WTC11 (cell line): ENCODE data around the gene TUBB. TPM values are rescaled to one million over a fixed set of nuclear protein-coding genes. Genes with fewer than 3 reads are reported as not detected.

Experiments
- ATAC-seq: fragments of 200-7000 bp; cut with Tn5 transposase; 2 replicates; pipeline ENCODE4 v1.10.0; 2021; ENCODE audit warnings: mild to moderate bottlenecking, moderate library complexity
- CTCF ChIA-PET: fragments of 300-600 bp; sonication (Branson Sonifier 250); formaldehyde crosslinking; loops from one replicate; lab custom pipeline; 2021; ENCODE audit warnings: antibody characterized with exemption; lab: Charles Lee
- POLR2A ChIA-PET: fragments of 350-600 bp; sonication (Branson Sonifier 250); formaldehyde crosslinking; loops from one replicate; lab custom pipeline; 2021; ENCODE audit warnings: antibody characterized with exemption; lab: Charles Lee
- DNase-seq: peaks from one replicate; pipeline ENCODE4 v3.0.0; 2021; ENCODE audit warnings: low spot score
- H3K27ac Mint-ChIP-seq: 2 replicates; pipeline ENCODE4 v1.8.0; 2021; ENCODE audit warnings: mixed read lengths
- H3K27me3 Mint-ChIP-seq: 2 replicates; pipeline ENCODE4 v1.8.0; 2021; ENCODE audit warnings: low read depth, mild to moderate bottlenecking, moderate library complexity, mixed read lengths
- H3K36me3 Mint-ChIP-seq: 2 replicates; pipeline ENCODE4 v1.8.0; 2021; ENCODE audit warnings: mixed read lengths
- H3K4me1 Mint-ChIP-seq: 2 replicates; pipeline ENCODE4 v1.8.0; 2022; ENCODE audit warnings: mixed read lengths
- H3K4me3 Mint-ChIP-seq: 2 replicates; pipeline ENCODE4 v1.8.0; 2021; ENCODE audit warnings: mild to moderate bottlenecking, moderate library complexity, mixed read lengths
- H3K9me3 Mint-ChIP-seq: 2 replicates; pipeline ENCODE4 v1.8.0; 2021; ENCODE audit warnings: mixed read lengths
- ATF1 ChIP-seq: sonication (generic); formaldehyde crosslinking; IDR thresholded peaks from 2 replicates; pipeline ENCODE4 v1.8.1; 2023; ENCODE audit warnings: mild to moderate bottlenecking, moderate library complexity, missing genetic modification reagents
- CBFB ChIP-seq: sonication (generic); formaldehyde crosslinking; IDR thresholded peaks from 2 replicates; pipeline ENCODE4 v1.8.1; 2022; ENCODE audit warnings: mild to moderate bottlenecking, low read depth, missing genetic modification reagents
- CREB1 ChIP-seq: sonication (generic); formaldehyde crosslinking; IDR thresholded peaks from 2 replicates; pipeline ENCODE4 v1.8.0; 2023; ENCODE audit warnings: mild to moderate bottlenecking, missing genetic modification reagents
- CREM ChIP-seq: sonication (generic); formaldehyde crosslinking; IDR thresholded peaks from 2 replicates; pipeline ENCODE4 v1.8.1; 2022; ENCODE audit warnings: mild to moderate bottlenecking, missing genetic modification reagents, moderate library complexity
- ELF4 ChIP-seq: sonication (generic); formaldehyde crosslinking; IDR thresholded peaks from 2 replicates; pipeline ENCODE4 v1.8.1; 2022; ENCODE audit warnings: low read depth, mild to moderate bottlenecking, moderate library complexity, missing genetic modification reagents
- EMX1 ChIP-seq: fragments of 250-450 bp; sonication (Bioruptor Pico); IDR thresholded peaks from 2 replicates; pipeline ENCODE4 v1.8.0; 2021; ENCODE audit warnings: mild to moderate bottlenecking
- ETV6 ChIP-seq: sonication (generic); formaldehyde crosslinking; IDR thresholded peaks from 2 replicates; pipeline ENCODE4 v1.8.1; 2022; ENCODE audit warnings: mild to moderate bottlenecking, missing genetic modification reagents
- GABPB1 ChIP-seq: sonication (generic); formaldehyde crosslinking; IDR thresholded peaks from 2 replicates; pipeline ENCODE4 v1.8.1; 2023; ENCODE audit warnings: mild to moderate bottlenecking, missing genetic modification reagents
- HMGA2 ChIP-seq: fragments of 250-450 bp; sonication (Bioruptor Pico); IDR thresholded peaks from 2 replicates; pipeline ENCODE4 v1.4.0; 2021; ENCODE audit warnings: mild to moderate bottlenecking, moderate library complexity
- JUN ChIP-seq: sonication (generic); formaldehyde crosslinking; IDR thresholded peaks from 2 replicates; pipeline ENCODE4 v1.8.0; 2023; ENCODE audit warnings: mild to moderate bottlenecking, missing genetic modification reagents
- MXD4 ChIP-seq: fragments of 250-450 bp; sonication (Bioruptor Pico); IDR thresholded peaks from 2 replicates; pipeline ENCODE4 v1.8.0; 2021; ENCODE audit warnings: mild to moderate bottlenecking, moderate library complexity, borderline replicate concordance
- NFE2L1 ChIP-seq: sonication (generic); formaldehyde crosslinking; IDR thresholded peaks from 2 replicates; pipeline ENCODE4 v1.8.1; 2023; ENCODE audit warnings: missing genetic modification reagents
- NFYB ChIP-seq: sonication (generic); formaldehyde crosslinking; conservative IDR thresholded peaks from 2 replicates; pipeline ENCODE4 v1.8.0; 2022; ENCODE audit warnings: low read depth, missing genetic modification reagents
- NR3C1 ChIP-seq: sonication (generic); formaldehyde crosslinking; conservative IDR thresholded peaks from 2 replicates; pipeline ENCODE4 v1.8.1; 2023; ENCODE audit warnings: low read depth, mild to moderate bottlenecking, missing genetic modification reagents
- OVOL2 ChIP-seq: fragments of 250-450 bp; sonication (Bioruptor Pico); IDR thresholded peaks from 2 replicates; pipeline ENCODE4 v1.9.0; 2021; ENCODE audit warnings: mild to moderate bottlenecking, borderline replicate concordance
- SMAD4 ChIP-seq: sonication (generic); formaldehyde crosslinking; IDR thresholded peaks from 2 replicates; pipeline ENCODE4 v1.8.0; 2022; ENCODE audit warnings: mild to moderate bottlenecking, missing genetic modification reagents
- SP1 ChIP-seq: sonication (generic); formaldehyde crosslinking; conservative IDR thresholded peaks from 2 replicates; pipeline ENCODE4 v1.8.1; 2022; ENCODE audit warnings: missing genetic modification reagents
- STAT6 ChIP-seq: sonication (generic); formaldehyde crosslinking; conservative IDR thresholded peaks from 2 replicates; pipeline ENCODE4 v1.8.1; 2023; ENCODE audit warnings: mild to moderate bottlenecking, low read depth, missing genetic modification reagents, moderate library complexity
- TEAD4 ChIP-seq: sonication (generic); formaldehyde crosslinking; IDR thresholded peaks from 2 replicates; pipeline ENCODE4 v1.8.0; 2022; ENCODE audit warnings: mild to moderate bottlenecking, missing genetic modification reagents
- USF2 ChIP-seq: sonication (generic); formaldehyde crosslinking; IDR thresholded peaks from 2 replicates; pipeline ENCODE4 v1.8.1; 2023; ENCODE audit warnings: mild to moderate bottlenecking, missing genetic modification reagents, moderate library complexity
- ZNF138 ChIP-seq: sonication (generic); formaldehyde crosslinking; conservative IDR thresholded peaks from 2 replicates; pipeline ENCODE4 v1.8.1; 2022; ENCODE audit warnings: mild to moderate bottlenecking, moderate library complexity, missing genetic modification reagents
- ZNF232 ChIP-seq: sonication (generic); formaldehyde crosslinking; IDR thresholded peaks from 2 replicates; pipeline ENCODE4 v1.8.0; 2022; ENCODE audit warnings: mild to moderate bottlenecking, missing genetic modification reagents
- ZNF263 ChIP-seq: sonication (generic); formaldehyde crosslinking; IDR thresholded peaks from 2 replicates; pipeline ENCODE4 v1.8.1; 2022; ENCODE audit warnings: low read depth, mild to moderate bottlenecking, moderate library complexity, missing genetic modification reagents
- ZNF416 ChIP-seq: fragments of 250-450 bp; sonication (Bioruptor Pico); IDR thresholded peaks from 2 replicates; pipeline ENCODE4 v1.9.0; 2021; ENCODE audit warnings: mild to moderate bottlenecking, inconsistent platforms
- total RNA-seq: library from RNA; stranded (reverse); gene quantifications from 3 replicates; pipeline ENCODE4 v1.2.3, GENCODE V29; 2021
- TF ChIP-seq, protein P1 (sequence below): sonication (generic); formaldehyde crosslinking; IDR thresholded peaks from 2 replicates; pipeline ENCODE4 v1.8.1; 2022; ENCODE audit warnings: low read depth, mild to moderate bottlenecking, moderate library complexity, missing genetic modification reagents, borderline replicate concordance
- TF ChIP-seq, protein P2 (sequence below): sonication (generic); formaldehyde crosslinking; IDR thresholded peaks from 2 replicates; pipeline ENCODE4 v1.8.0; 2022; ENCODE audit warnings: mild to moderate bottlenecking, missing genetic modification reagents
- TF ChIP-seq, protein P3 (sequence below): fragments of 250-450 bp; sonication (Bioruptor Pico); IDR thresholded peaks from 2 replicates; pipeline ENCODE4 v1.9.0; 2021; ENCODE audit warnings: mild to moderate bottlenecking
- TF ChIP-seq, protein P4 (sequence below): sonication (generic); formaldehyde crosslinking; IDR thresholded peaks from 2 replicates; pipeline ENCODE4 v1.8.0; 2022; ENCODE audit warnings: mild to moderate bottlenecking, missing genetic modification reagents

The TUBB gene
- total RNA-seq, 1 experiment from 2014 or later = 1,503 TPM

- POLR2A ChIA-PET = interaction anchor here (1.6 kb wide), 1 partner anchor 36 kb away, joined by 7 read pairs; no protein-coding TSS in a partner anchor
Observed at GRCh38 chr6:30686009-30686907, 33.9 kb upstream of the TUBB start, which contains the start of gene PPP1R18. TSS of gene PPP1R18 (minus strand) at chr6:30686645. CDS start at chr6:30686018, 627 bp downstream.

GRCh38 chr6:30686908-30687658 lies 33.1 kb upstream of the TUBB start:
- POLR2A ChIA-PET = interaction anchor here (0.5 to 2.6 kb wide), 7 partner anchors 15 to 193 kb away, joined by 3 to 7 read pairs (median 3); partner anchors contain the start of genes MDC1, MRPS18B and PPP1R10
- Mint-ChIP-seq H3K27me3 (no peaks in the 10 kb centered on the region), H3K36me3 (peaks cover 3% of the 10 kb centered on the region; the same call in 1 of the 2 replicates), H3K27ac (0 out of 2 replicates have a peak overlapping the region, but pooled peaks have one; percentile 39), H3K4me1 (peaks cover 75% of the 10 kb centered on the region), H3K9me3 (no peaks in the 10 kb centered on the region), H3K4me3 (peak overlapping the region; percentile 80)
- CTCF ChIA-PET = interaction anchor here (0.7 to 2.8 kb wide), 8 partner anchors 8 to 194 kb away, joined by 3 to 42 read pairs (median 8); partner anchors contain the start of genes DHX16, FLOT1 and MDC1
- peak; percentile 43 for ATAC-seq
- DNase-seq = peak; percentile 92
- no peak for TF ChIP-seq TEAD4 (CRISPR knock-in tag)
- TF ChIP-seq, protein P1, sequence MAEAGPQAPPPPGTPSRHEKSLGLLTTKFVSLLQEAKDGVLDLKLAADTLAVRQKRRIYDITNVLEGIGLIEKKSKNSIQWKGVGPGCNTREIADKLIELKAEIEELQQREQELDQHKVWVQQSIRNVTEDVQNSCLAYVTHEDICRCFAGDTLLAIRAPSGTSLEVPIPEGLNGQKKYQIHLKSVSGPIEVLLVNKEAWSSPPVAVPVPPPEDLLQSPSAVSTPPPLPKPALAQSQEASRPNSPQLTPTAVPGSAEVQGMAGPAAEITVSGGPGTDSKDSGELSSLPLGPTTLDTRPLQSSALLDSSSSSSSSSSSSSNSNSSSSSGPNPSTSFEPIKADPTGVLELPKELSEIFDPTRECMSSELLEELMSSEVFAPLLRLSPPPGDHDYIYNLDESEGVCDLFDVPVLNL (CRISPR knock-in tag) = 0 out of 2 replicates have a peak, but pooled peaks have one; percentile 21
- no peak for TF ChIP-seq OVOL2
- peak; percentile 100 for TF ChIP-seq ZNF263 (CRISPR knock-in tag)
- no peak for TF ChIP-seq STAT6 (CRISPR knock-in tag)
- TF ChIP-seq ZNF416 (CRISPR knock-in tag) = no peak
- peak; percentile 61; the same call in 1 of the 2 replicates for TF ChIP-seq ETV6 (CRISPR knock-in tag)
- TF ChIP-seq SMAD4 (CRISPR knock-in tag) = no peak
- 0 out of 2 replicates have a peak, but pooled peaks have one; percentile 87 for TF ChIP-seq ELF4
- TF ChIP-seq ZNF138 (CRISPR knock-in tag) = no peak
- TF ChIP-seq, protein P2, sequence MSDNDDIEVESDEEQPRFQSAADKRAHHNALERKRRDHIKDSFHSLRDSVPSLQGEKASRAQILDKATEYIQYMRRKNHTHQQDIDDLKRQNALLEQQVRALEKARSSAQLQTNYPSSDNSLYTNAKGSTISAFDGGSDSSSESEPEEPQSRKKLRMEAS (CRISPR knock-in tag) = peak; percentile 24; the same call in 1 of the 2 replicates
- TF ChIP-seq, protein P3, sequence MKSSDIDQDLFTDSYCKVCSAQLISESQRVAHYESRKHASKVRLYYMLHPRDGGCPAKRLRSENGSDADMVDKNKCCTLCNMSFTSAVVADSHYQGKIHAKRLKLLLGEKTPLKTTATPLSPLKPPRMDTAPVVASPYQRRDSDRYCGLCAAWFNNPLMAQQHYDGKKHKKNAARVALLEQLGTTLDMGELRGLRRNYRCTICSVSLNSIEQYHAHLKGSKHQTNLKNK (CRISPR knock-in tag) = no peak
- no peak for TF ChIP-seq NFE2L1
- no peak for TF ChIP-seq MXD4 (CRISPR knock-in tag)
- TF ChIP-seq, protein P4, sequence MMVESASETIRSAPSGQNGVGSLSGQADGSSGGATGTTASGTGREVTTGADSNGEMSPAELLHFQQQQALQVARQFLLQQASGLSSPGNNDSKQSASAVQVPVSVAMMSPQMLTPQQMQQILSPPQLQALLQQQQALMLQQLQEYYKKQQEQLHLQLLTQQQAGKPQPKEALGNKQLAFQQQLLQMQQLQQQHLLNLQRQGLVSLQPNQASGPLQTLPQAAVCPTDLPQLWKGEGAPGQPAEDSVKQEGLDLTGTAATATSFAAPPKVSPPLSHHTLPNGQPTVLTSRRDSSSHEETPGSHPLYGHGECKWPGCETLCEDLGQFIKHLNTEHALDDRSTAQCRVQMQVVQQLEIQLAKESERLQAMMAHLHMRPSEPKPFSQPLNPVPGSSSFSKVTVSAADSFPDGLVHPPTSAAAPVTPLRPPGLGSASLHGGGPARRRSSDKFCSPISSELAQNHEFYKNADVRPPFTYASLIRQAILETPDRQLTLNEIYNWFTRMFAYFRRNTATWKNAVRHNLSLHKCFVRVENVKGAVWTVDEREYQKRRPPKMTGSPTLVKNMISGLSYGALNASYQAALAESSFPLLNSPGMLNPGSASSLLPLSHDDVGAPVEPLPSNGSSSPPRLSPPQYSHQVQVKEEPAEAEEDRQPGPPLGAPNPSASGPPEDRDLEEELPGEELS = peak; percentile 54; the same call in 1 of the 2 replicates
- TF ChIP-seq SP1 (CRISPR knock-in tag) = peak; percentile 71; the same call in 1 of the 2 replicates
- 0 out of 2 replicates have a peak, but pooled peaks have one; percentile 32 for TF ChIP-seq CREM
- no peak for TF ChIP-seq USF2 (CRISPR knock-in tag)

More at GRCh38 chr6:30686009-30686907, 33.9 kb upstream of the TUBB start, which contains the start of gene PPP1R18:
- CTCF ChIA-PET = interaction anchor here (1.1 to 9.7 kb wide), 3 partner anchors 8 to 44 kb away, joined by 3 to 131 read pairs (median 3); partner anchors contain the start of gene MDC1
- Mint-ChIP-seq H3K4me3 (peak within 1 kb of the TSS; percentile 80), H3K9me3 (no peaks in the 10 kb centered on the region), H3K4me1 (peaks cover 73% of the 10 kb centered on the region), H3K36me3 (peaks cover 3% of the 10 kb centered on the region; the same call in 1 of the 2 replicates), H3K27ac (peak within 1 kb of the TSS; percentile 39; the same call in 1 of the 2 replicates), H3K27me3 (no peaks in the 10 kb centered on the region)
- DNase-seq = peak; percentile 59
- TF ChIP-seq NR3C1 (CRISPR knock-in tag) (no peak), OVOL2 (no peak), ZNF232 (CRISPR knock-in tag) (no peak), CREB1 (CRISPR knock-in tag) (no peak), EMX1 (no peak), CBFB (CRISPR knock-in tag) (no peak), HMGA2 (CRISPR knock-in tag) (no peak), ATF1 (no peak), GABPB1 (CRISPR knock-in tag) (no peak), JUN (CRISPR knock-in tag) (no peak), NFYB (CRISPR knock-in tag) (no peak)
- ATAC-seq = peak; percentile 11
